ENCODE results near the gene TSPAN13.

DNA sequence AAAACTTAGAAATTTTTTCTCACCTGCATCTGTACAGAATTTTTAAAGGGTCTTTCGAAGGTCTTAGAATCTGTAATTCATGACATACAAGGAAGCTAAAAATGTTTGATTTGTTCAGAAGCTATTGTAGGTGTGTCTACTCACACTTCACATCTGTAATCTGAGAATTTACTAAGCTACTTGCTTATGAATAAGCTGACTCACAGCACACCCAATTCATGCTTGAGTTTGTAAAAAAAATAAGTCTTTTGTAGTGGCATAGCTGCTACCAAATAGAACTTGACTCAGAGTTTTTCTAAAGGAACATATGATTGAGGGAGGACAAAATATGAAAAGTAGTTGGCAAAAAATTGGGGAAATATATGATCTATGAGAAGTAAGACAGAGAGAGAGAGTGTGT is 64.0 kb downstream of the TSPAN13 start:
- TF ChIP-seq, protein P1, sequence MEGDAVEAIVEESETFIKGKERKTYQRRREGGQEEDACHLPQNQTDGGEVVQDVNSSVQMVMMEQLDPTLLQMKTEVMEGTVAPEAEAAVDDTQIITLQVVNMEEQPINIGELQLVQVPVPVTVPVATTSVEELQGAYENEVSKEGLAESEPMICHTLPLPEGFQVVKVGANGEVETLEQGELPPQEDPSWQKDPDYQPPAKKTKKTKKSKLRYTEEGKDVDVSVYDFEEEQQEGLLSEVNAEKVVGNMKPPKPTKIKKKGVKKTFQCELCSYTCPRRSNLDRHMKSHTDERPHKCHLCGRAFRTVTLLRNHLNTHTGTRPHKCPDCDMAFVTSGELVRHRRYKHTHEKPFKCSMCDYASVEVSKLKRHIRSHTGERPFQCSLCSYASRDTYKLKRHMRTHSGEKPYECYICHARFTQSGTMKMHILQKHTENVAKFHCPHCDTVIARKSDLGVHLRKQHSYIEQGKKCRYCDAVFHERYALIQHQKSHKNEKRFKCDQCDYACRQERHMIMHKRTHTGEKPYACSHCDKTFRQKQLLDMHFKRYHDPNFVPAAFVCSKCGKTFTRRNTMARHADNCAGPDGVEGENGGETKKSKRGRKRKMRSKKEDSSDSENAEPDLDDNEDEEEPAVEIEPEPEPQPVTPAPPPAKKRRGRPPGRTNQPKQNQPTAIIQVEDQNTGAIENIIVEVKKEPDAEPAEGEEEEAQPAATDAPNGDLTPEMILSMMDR (IDR thresholded peaks at IDR 0.05) = no peak
- no peak for TF ChIP-seq ZFX (IDR thresholded peaks at IDR 0.05; ENCODE audit: borderline replicate concordance)
